ENCODE results near the gene CCDC146.
"Not testable (repeated sequence)": the region's sequence is repeated elsewhere in the genome, so short reads cannot be mapped to it uniquely, and the experiment has no call there.

Gene CCDC146

DNA sequence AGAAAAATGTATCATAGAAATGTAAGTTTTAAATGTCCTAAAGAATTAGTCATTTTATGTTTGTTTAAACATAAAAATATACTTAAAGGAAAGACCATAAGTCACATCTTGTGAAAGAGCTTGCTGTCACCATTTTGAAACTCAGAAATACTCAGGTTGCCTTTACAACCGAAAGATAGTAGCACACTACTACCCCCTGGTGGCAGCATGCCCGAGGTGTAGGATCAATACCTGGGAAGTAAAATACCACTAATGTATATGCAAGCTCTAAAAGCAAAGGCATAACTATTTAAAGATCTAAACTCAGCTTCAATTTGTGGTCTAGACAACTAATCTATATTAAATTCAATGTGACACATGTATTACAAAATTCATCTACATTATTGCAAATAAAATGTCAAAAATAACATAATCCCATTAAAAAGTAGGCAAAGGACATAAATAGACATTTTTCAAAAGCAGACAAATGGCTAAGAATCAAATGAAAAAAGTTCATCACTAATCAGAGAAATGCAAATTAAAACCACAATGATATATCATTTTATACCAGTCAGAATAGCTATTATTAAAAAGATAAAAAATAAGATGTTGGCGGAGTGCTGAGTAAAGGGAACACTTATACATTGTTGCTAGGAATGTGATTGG is 124.9 kb downstream of the CCDC146 start:
- peak; percentile 62 to 65 for DNase-seq

GRCh38 chr7:77248154-77248553 is 125.7 kb downstream of the CCDC146 start:
- no peak for DNase-seq

GRCh38 chr7:77252506-77252905 is 130.1 kb downstream of the CCDC146 start:
- DNase-seq: peak in 1 of 2 experiments; percentile 23

GRCh38 chr7:77253151-77253550 is 130.7 kb downstream of the CCDC146 start:
- DNase-seq: no peak

GRCh38 chr7:77254429-77254828 is 132.0 kb downstream of the CCDC146 start:
- DNase-seq: no peak

GRCh38 chr7:77254915-77255314 is 132.5 kb downstream of the CCDC146 start:
- DNase-seq: no peak

DNA sequence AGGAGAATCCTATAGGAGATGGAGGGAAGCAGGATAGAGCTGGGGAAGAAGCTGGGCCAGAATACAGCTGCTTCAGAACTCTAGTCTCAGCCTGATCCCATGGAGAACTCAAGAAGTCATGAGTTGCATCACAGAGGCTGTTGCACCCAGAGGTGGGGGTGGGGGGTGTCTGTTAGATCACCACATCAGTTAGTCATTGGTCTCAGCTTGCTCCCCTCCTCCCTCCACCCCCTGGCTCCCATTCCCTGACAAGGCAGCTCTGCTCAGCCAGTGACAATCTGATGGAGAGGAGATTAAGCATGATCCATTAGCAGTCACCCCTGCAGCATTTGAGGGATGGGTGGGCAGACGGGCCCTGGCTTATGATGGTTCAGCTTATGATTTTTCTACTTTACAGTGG is 135.6 kb downstream of the CCDC146 start:
- DNase-seq: no peak

DNA sequence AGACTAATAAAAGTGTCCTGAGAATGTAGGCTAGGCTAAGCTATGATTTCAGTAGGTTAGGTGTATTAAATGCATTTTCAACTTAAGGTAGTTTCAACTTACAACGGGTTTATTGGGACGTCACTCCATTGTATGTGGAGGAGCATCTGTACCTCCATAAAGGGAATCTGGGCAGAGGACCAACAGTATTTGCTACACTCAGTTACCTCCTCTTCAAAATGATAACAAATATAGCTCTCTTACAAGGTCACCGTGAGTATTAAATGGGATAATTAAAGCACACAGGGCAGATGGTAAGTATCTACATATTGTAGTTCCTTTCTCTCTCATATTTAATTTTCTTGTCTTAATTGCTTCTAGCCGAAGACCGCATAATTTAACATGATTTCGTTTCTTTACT is 136.2 kb downstream of the CCDC146 start:
- no peak for DNase-seq

DNA sequence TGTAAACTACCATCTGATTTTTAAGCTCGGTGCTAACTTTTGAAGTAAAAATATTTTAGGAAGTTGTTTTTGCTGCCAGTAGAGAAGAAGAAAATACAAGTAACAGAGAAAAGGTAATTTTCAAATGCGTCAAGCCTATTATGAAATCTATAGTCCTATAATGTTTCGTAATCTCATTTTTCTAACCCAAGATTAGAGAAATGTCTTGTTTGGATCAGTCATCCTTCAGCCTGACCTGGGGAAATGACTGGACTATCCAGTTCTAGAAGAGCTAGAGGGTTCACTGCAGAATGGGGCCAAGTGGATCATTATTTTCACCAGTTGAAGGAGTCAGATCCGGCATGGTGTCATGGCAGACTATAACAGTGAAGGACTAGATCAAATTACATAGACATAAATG is 139.9 kb downstream of the CCDC146 start:
- no peak for DNase-seq

GRCh38 chr7:77265666-77266065 is 143.3 kb downstream of the CCDC146 start:
- no peak for DNase-seq

DNA sequence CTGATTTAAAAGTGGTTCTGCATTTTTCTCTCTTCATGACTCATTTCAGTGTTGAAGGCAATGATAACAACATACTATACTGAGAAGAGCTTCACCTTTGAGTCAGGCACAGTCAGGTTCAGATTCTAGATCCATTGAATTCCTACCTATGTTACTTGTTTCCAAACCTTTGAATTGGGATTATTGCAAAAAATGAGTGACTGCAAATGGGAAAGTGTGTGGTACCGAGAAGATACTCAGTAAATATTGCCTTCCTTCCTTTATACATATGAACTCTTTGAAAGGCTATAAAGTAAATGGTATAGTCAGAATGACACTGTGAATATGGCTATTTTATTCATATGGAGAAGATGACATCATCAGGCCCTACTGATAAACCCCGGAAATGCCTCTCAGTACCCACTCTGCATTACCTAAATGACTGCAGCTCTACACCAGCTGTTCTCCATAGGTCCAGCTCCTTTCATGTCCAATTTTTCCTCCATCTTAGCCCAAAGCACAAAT is 143.9 kb downstream of the CCDC146 start:
- DNase-seq: no peak

- peak in 1 of 2 experiments; percentile 16 for DNase-seq
These were observed 147.1 kb downstream of the CCDC146 start for GRCh38 chr7:77269360-77270093.

DNA sequence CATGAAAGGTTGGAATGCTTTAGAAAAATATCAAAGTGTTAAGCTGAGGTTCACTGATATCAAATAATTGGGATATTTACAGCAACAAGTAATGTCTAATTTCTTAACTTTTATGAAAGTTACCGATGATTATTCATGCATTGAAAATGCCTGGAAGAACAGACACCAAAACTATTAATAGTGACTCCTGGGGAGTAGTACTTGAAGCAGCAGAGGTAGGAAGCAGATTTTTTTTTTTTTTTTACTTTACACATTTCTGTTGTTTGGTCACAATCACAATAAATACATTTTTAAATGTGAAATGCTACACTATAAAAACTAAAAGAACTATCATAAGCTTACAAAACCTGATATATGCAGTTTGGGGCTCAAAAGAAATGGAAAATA is 147.7 kb downstream of the CCDC146 start:
- no peak for DNase-seq

DNA sequence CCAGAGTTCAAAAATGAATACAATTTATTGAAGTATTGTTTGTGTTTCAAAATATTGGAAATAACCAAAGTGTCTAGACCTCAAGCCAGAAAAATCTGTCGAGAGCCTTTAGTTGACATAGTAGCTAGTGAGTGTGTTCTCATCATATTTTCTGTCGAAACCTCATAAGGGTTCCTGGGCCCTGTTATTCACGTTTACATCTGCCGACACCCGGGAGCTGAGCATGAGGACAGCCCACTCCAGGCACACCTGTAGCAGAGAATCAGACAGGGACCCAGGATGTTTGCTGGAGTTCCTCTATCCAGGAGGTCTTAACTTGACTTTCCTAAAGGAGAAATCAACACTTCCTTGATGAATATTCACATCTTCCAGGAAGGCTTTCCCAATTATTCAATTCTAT is 149.4 kb downstream of the CCDC146 start:
- no peak for DNase-seq

GRCh38 chr7:77275663-77276062 is 153.2 kb downstream of the CCDC146 start:
- not testable (repeated sequence) for DNase-seq

GRCh38 chr7:77276120-77276519 is 153.7 kb downstream of the CCDC146 start:
- DNase-seq: no peak

- DNase-seq: no peak
These were observed 159.5 kb downstream of the CCDC146 start for GRCh38 chr7:77281780-77282478.

DNA sequence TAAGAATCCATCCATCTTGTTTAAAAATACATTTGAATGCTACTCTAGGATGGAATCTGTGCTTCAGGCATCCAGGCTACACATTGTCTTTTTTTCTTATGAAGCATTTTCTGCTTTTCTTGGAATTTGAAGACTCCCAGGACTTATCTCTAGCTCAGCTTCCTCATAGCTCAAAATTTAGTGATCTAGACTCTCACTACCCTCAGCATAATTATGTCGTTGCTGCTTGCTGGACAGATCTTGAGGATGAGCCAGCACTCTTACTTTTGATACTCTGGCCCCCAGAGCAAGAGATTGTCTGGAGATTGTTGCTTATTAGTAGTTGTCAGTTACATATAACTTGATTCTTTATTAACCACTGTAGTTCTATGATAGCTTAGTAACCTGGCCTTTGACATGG is 160.5 kb downstream of the CCDC146 start:
- no peak for DNase-seq

GRCh38 chr7:77284005-77284404 is 161.6 kb downstream of the CCDC146 start:
- no peak for DNase-seq

GRCh38 chr7:77284616-77285015 is 162.2 kb downstream of the CCDC146 start:
- no peak for DNase-seq

DNA sequence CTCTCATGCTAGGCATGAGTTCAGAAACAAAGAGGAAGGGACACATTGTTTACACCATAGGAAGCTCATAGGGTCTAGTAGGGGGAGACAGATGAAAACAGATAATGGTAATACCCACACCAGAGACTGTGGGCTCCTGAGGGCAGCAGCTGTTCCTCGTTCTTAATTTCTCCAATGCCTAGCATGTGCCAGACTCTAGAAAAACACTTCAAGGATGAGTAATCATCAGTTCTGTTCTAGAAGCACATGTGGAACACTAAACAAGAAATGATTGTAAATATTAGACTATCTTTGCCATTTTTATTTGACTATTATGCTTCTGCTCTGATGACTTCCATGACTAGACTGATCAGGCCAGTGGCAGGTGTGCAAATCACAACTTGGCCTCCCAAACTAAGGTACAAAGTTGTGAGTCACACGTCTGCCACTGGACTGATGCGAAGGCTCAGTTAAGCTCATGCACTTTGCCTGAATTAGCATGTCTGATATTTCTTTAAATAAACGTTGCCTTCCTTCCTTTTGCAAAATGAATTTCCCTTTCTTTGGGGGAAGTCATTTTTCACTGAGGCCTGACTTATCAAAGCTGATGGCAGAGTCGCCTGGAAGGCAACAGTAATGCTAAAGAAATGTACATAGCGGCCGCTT is 166.4 kb downstream of the CCDC146 start:
- DNase-seq: no peak

- DNase-seq: no peak
These were observed 167.0 kb downstream of the CCDC146 start for GRCh38 chr7:77289387-77289786.

- DNase-seq: no peak
These were observed 168.0 kb downstream of the CCDC146 start for GRCh38 chr7:77290425-77290824.
